Hepatocyte (in vitro differentiated cells): ENCODE measurements around the gene POLQ.

Experiments used
- EZH2 ChIP-seq: fragments of 200-600 bp; sonication (generic); IDR thresholded peaks from 2 replicates; pipeline ENCODE4 v1.6.1; 2016; ENCODE audit warnings: antibody characterized with exemption, mild to moderate bottlenecking, borderline replicate concordance
- EZH2phosphoT487 ChIP-seq: fragments of 200-600 bp; sonication (generic); IDR thresholded peaks from one replicate; pipeline ENCODE4 v1.6.1; 2018; ENCODE audit warnings: antibody characterized with exemption, mild to moderate bottlenecking, low read depth, moderate library complexity; ENCODE audit not compliant: unreplicated experiment, severe bottlenecking
- TF ChIP-seq, protein P1 (sequence below): fragments of 200-600 bp; sonication (generic); IDR thresholded peaks from 2 replicates; pipeline ENCODE4 v1.5.1; 2016; ENCODE audit warnings: antibody characterized with exemption, mild to moderate bottlenecking; ENCODE audit not compliant: poor library complexity

DNA sequence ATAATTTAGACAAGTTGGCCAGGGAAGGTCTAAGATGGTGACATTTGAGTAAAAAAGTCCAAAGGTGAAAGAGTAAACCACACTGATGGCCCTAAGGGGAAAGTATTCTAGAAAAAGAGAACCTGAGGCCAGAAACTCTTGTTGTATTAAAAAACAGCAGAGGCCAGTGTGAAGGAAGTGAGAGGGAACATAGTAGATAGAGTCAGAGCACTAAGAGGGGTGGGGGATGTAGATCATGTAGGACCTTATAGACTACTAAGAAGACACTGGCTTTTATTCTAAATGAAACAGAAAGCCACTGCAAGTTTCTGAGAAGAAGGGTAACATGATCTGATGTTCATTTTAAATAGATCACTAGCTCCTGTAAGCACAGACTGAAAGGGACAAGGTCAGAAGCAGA is 14.5 kb downstream of the POLQ start:
- TF ChIP-seq, protein P1, sequence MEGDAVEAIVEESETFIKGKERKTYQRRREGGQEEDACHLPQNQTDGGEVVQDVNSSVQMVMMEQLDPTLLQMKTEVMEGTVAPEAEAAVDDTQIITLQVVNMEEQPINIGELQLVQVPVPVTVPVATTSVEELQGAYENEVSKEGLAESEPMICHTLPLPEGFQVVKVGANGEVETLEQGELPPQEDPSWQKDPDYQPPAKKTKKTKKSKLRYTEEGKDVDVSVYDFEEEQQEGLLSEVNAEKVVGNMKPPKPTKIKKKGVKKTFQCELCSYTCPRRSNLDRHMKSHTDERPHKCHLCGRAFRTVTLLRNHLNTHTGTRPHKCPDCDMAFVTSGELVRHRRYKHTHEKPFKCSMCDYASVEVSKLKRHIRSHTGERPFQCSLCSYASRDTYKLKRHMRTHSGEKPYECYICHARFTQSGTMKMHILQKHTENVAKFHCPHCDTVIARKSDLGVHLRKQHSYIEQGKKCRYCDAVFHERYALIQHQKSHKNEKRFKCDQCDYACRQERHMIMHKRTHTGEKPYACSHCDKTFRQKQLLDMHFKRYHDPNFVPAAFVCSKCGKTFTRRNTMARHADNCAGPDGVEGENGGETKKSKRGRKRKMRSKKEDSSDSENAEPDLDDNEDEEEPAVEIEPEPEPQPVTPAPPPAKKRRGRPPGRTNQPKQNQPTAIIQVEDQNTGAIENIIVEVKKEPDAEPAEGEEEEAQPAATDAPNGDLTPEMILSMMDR: no peak
- TF ChIP-seq EZH2phosphoT487: no peak
- no peak for TF ChIP-seq EZH2
